HG02840 (cell line): ENCODE data around the gene STOX1.
"Not testable (repeated sequence)": the region's sequence is repeated elsewhere in the genome, so short reads cannot be mapped to it uniquely, and the experiment has no call there.

Experiments used
- ATAC-seq: cut with Tn5 transposase; IDR thresholded peaks from one replicate; pipeline ENCODE4 v1.9.1; 2021; ENCODE audit warnings: mild to moderate bottlenecking, moderate library complexity, moderate number of reproducible peaks; ENCODE audit not compliant: unreplicated experiment, low FRiP score

The STOX1 gene

GRCh38 chr10:68829521-68829920, 2.2 kb downstream of the STOX1 start:
- no peak for ATAC-seq

GRCh38 chr10:68829952-68830351, 2.6 kb downstream of the STOX1 start:
- ATAC-seq: no peak

GRCh38 chr10:68831961-68832455, 4.7 kb downstream of the STOX1 start:
- no peak for ATAC-seq

- no peak for ATAC-seq
These were observed 5.3 kb downstream of the STOX1 start for GRCh38 chr10:68832601-68833000.

GRCh38 chr10:68837626-68838322, 10.4 kb downstream of the STOX1 start:
- no peak for ATAC-seq

- not testable (repeated sequence) for ATAC-seq
These were observed 13.3 kb downstream of the STOX1 start for GRCh38 chr10:68840650-68841049.

- ATAC-seq: no peak
These were observed 20.9 kb downstream of the STOX1 start for GRCh38 chr10:68848281-68848680.

GRCh38 chr10:68848806-68849205, 21.5 kb downstream of the STOX1 start:
- no peak for ATAC-seq

- ATAC-seq: no peak
These were observed 29.0 kb downstream of the STOX1 start for GRCh38 chr10:68856352-68856751.

- no peak for ATAC-seq
These were observed 29.7 kb downstream of the STOX1 start for GRCh38 chr10:68857005-68857404.

GRCh38 chr10:68861253-68861652, 33.9 kb downstream of the STOX1 start:
- ATAC-seq: no peak

- ATAC-seq: no peak
These were observed 37.3 kb downstream of the STOX1 start for GRCh38 chr10:68864611-68865010.

GRCh38 chr10:68868173-68868572, 40.8 kb downstream of the STOX1 start:
- ATAC-seq: not testable (repeated sequence)

- no peak for ATAC-seq
These were observed 42.3 kb downstream of the STOX1 start for GRCh38 chr10:68869623-68870022.

GRCh38 chr10:68870061-68870460, 42.7 kb downstream of the STOX1 start:
- ATAC-seq: no peak

- ATAC-seq: no peak
These were observed 43.3 kb downstream of the STOX1 start for GRCh38 chr10:68870545-68871104.

GRCh38 chr10:68871105-68871711, 43.9 kb downstream of the STOX1 start:
- ATAC-seq: no peak

- ATAC-seq: no peak
These were observed 44.5 kb downstream of the STOX1 start for GRCh38 chr10:68871731-68872342.

GRCh38 chr10:68876246-68877138, 49.2 kb downstream of the STOX1 start:
- ATAC-seq: no peak

GRCh38 chr10:68877482-68878110, 50.3 kb downstream of the STOX1 start:
- no peak for ATAC-seq
